Measurements from ENCODE around the gene ARMCX2. TPM values are rescaled to one million over a fixed set of nuclear protein-coding genes. Genes with fewer than 3 reads are reported as not detected.

Gene ARMCX2
- polyA plus RNA-seq, 1 of the 3 experiments (the other 2 are of a cell fraction): 32.9 TPM

GRCh38 chrX:101693476-101693875 lies 33.8 kb upstream of the ARMCX2 start:
- 48% methylated on average over 4 of the region's 4 CpGs for WGBS (ENCODE audit: low lambda C conversion rate)

More at GRCh38 chrX:101693476-101693875, 33.8 kb upstream of the ARMCX2 start:
- no peak overlapping the region for H3K4me3 ChIP-seq (ENCODE audit: low read depth in 2 of 2, low read length in 1 of 2)
- H3K9ac ChIP-seq: no peak overlapping the region
- TF ChIP-seq USF1 (IDR thresholded peaks at IDR 0.05; ENCODE audit: borderline replicate concordance, low read depth) (no peak), TAF1 (IDR thresholded peaks at IDR 0.05; ENCODE audit: borderline replicate concordance, low read depth, low read length) (no peak), POLR2AphosphoS5 (IDR thresholded peaks at IDR 0.05; ENCODE audit: low read depth, low read length) (no peak), USF2 (IDR thresholded peaks at IDR 0.05; ENCODE audit: borderline replicate concordance, low read depth, low read length) (no peak), ZBTB33 (IDR thresholded peaks at IDR 0.05; ENCODE audit: borderline replicate concordance, low read depth) (no peak), EP300 (IDR thresholded peaks at IDR 0.05; ENCODE audit: borderline replicate concordance in 1 of 2, low read depth in 1 of 2, low read length in 1 of 2) (no peak), MXI1 (IDR thresholded peaks at IDR 0.05; ENCODE audit: low read depth, low read length) (no peak), FOXM1 (IDR thresholded peaks at IDR 0.05; ENCODE audit: low read depth) (no peak), JUND (IDR thresholded peaks at IDR 0.05) (no peak), CHD2 (IDR thresholded peaks at IDR 0.05; ENCODE audit: low read length, partially characterized antibody) (no peak), CTCF (IDR thresholded peaks at IDR 0.05) (no peak), ELF1 (IDR thresholded peaks at IDR 0.05) (no peak), YY1 (IDR thresholded peaks at IDR 0.05; ENCODE audit: low read depth) (no peak)
- H3K4me2 ChIP-seq: no peak overlapping the region
- POLR2A ChIA-PET: no interaction called here
- H3F3A ChIP-seq (replicated peaks; ENCODE audit: insufficient read depth): no peaks in the 10 kb centered on the region
- peaks cover 6% of the 10 kb centered on the region; the same call in 1 of the 2 replicates for H3K27me3 ChIP-seq (ENCODE audit: insufficient read depth)
- H3K27ac ChIP-seq (ENCODE audit: low read depth in 2 of 2, low read length in 1 of 2): no peak overlapping the region
- DNase-seq: no peak
- no peak overlapping the region for H2AFZ ChIP-seq (ENCODE audit: low read depth)
- H4K20me1 ChIP-seq (ENCODE audit: insufficient read depth): no peaks in the 10 kb centered on the region
- H3K4me1 ChIP-seq (ENCODE audit: control insufficient read depth in 1 of 2, insufficient read depth in 2 of 2, low read depth in 1 of 2, low read length in 1 of 2): no peaks in the 10 kb centered on the region
- no peaks in the 10 kb centered on the region for H3K36me3 ChIP-seq (replicated peaks in 1 of 2; ENCODE audit: control insufficient read depth in 1 of 2, insufficient read depth in 2 of 2, low read length in 1 of 2)
- no peaks in the 10 kb centered on the region for H3K9me3 ChIP-seq
- no peaks in the 10 kb centered on the region for H3K79me2 ChIP-seq (ENCODE audit: insufficient read depth)
- H3K9me2 ChIP-seq: no peaks in the 10 kb centered on the region
- CTCF ChIA-PET: no interaction called here
